K562 treated with DMSO at 1 percent for 12 hours (cell line): ENCODE results near the gene MZT2A. TPM values are rescaled to one million over a fixed set of nuclear protein-coding genes. Genes with fewer than 3 reads are reported as not detected.

Experiments
- total RNA-seq: library from RNA; unstranded; fragments of 300-600 nt; gene quantifications from 2 replicates; pipeline ENCODE4 v1.2.3, GENCODE V29; 2022; ENCODE audit not compliant: insufficient read depth

Gene MZT2A, protein sequence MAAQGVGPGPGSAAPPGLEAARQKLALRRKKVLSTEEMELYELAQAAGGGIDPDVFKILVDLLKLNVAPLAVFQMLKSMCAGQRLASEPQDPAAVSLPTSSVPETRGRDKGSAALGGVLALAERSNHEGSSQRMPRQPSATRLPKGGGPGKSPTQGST
- total RNA-seq: 338 and 548 TPM in 2 replicates

GRCh38 chr2:131492015-131492417 is at the start of gene MZT2A:
TSS of gene MZT2A (minus strand) at chr2:131492397. CDS start at chr2:131492376, 21 bp downstream.

GRCh38 chr2:131527131-131528001 is 35.2 kb upstream of the MZT2A start, which contains the start of gene CCDC74A:
TSS of gene CCDC74A (plus strand) at chr2:131527888. CDS start at chr2:131527971, 83 bp downstream.

GRCh38 chr2:131475831-131476230 is 16.4 kb downstream of the MZT2A start, which contains the start of gene TUBA3D:
TSS of gene TUBA3D (plus strand) at chr2:131476119. CDS start at chr2:131476200, 81 bp downstream.

Other genes with a start within 250 kb of the MZT2A start
- not detected in 2 replicates for gene RAB6D, start 128.2 kb downstream of the MZT2A start, total RNA-seq
- not detected in 2 replicates for gene TUBA3D, start 16.3 kb downstream of the MZT2A start, total RNA-seq
- gene CCDC74A, start 35.5 kb upstream of the MZT2A start, total RNA-seq: 8.9 and 12.0 TPM in 2 replicates